Neuronal stem cell (in vitro differentiated cells): ENCODE data around the gene OR2T2.
"Not testable (repeated sequence)": the region's sequence is repeated elsewhere in the genome, so short reads cannot be mapped to it uniquely, and the experiment has no call there.

ENCODE experiments used
- DNase-seq: peaks from one replicate; pipeline ENCODE4 v3.0.0-alpha.2; 2013; ENCODE audit warnings: low spot score
- H2AFZ ChIP-seq: one replicate; pipeline ENCODE4 v1.6.1; 2013; ENCODE audit warnings: mild to moderate bottlenecking, low read length, inconsistent platforms
- H2AK5ac ChIP-seq: 2 replicates; pipeline ENCODE4 v1.6.1; 2013; ENCODE audit warnings: low read depth, mild to moderate bottlenecking, inconsistent platforms, low read length, moderate library complexity, mixed read lengths
- H2BK120ac ChIP-seq: 2 replicates; pipeline ENCODE4 v1.6.1; 2013; ENCODE audit warnings: low read depth, mild to moderate bottlenecking, inconsistent platforms, low read length, moderate library complexity, mixed read lengths
- H2BK12ac ChIP-seq: one replicate; pipeline ENCODE4 v1.6.1; 2013; ENCODE audit warnings: low read length, inconsistent platforms
- H2BK15ac ChIP-seq: 2 replicates; pipeline ENCODE4 v1.6.1; 2013; ENCODE audit warnings: mild to moderate bottlenecking, low read length, inconsistent platforms, mixed read lengths
- H2BK5ac ChIP-seq: one replicate; pipeline ENCODE4 v1.6.1; 2013; ENCODE audit warnings: inconsistent platforms, mild to moderate bottlenecking, low read length, moderate library complexity
- H3K14ac ChIP-seq: one replicate; pipeline ENCODE4 v1.6.1; 2013; ENCODE audit warnings: low read length, inconsistent platforms
- H3K18ac ChIP-seq: 2 replicates; pipeline ENCODE4 v1.6.1; 2013; ENCODE audit warnings: low read length, inconsistent platforms
- H3K23ac ChIP-seq: 2 replicates; pipeline ENCODE4 v1.6.1; 2013; ENCODE audit warnings: low read depth, mild to moderate bottlenecking, mixed read lengths, low read length, inconsistent platforms; ENCODE audit not compliant: poor library complexity
- H3K27ac ChIP-seq: replicated peaks from 3 replicates; pipeline ENCODE4 v1.5.1; 2013; ENCODE audit warnings: low read length, inconsistent platforms
- H3K27me3 ChIP-seq, 3 experiments: 2 replicates each; pipeline ENCODE4 v1.6.1; 2013; ENCODE audit warnings: low read length in 3 of 3, mild to moderate bottlenecking in 2 of 3, inconsistent platforms in 1 of 3, low read depth in 1 of 3, mixed read lengths in 1 of 3, moderate library complexity in 1 of 3; ENCODE audit not compliant: control insufficient read depth in 3 of 3, insufficient read depth in 3 of 3
- H3K36me3 ChIP-seq, 2 donors: replicated peaks in 1 of 2; 2 replicates each; pipeline ENCODE4 v1.6.1; 2013; ENCODE audit warnings: low read length in 2 of 2; ENCODE audit not compliant: control insufficient read depth in 2 of 2, insufficient read depth in 2 of 2
- H3K4ac ChIP-seq: 2 replicates; pipeline ENCODE4 v1.6.1; 2013; ENCODE audit warnings: inconsistent platforms, mild to moderate bottlenecking, low read length, moderate library complexity
- H3K4me1 ChIP-seq, 2 donors: 1 replicate in 1 of 2; 2 replicates in 1 of 2; pipeline ENCODE4 v1.6.1; 2013; ENCODE audit warnings: low read length in 2 of 2, low read depth in 1 of 2; ENCODE audit not compliant: control insufficient read depth in 2 of 2, insufficient read depth in 1 of 2
- H3K4me2 ChIP-seq: one replicate; pipeline ENCODE4 v1.6.1; 2013; ENCODE audit warnings: mild to moderate bottlenecking, low read length, inconsistent platforms; ENCODE audit not compliant: insufficient read depth, poor library complexity, severe bottlenecking
- H3K4me3 ChIP-seq, 2 donors: 2 replicates each; pipeline ENCODE4 v1.5.1; 2013; ENCODE audit warnings: low read length in 2 of 2, mild to moderate bottlenecking in 2 of 2, inconsistent platforms in 1 of 2, moderate library complexity in 1 of 2
- H3K79me1 ChIP-seq: one replicate; pipeline ENCODE4 v1.6.1; 2013; ENCODE audit warnings: low read depth, mild to moderate bottlenecking, inconsistent platforms, low read length, moderate library complexity
- H3K9ac ChIP-seq: one replicate; pipeline ENCODE4 v1.6.1; 2013; ENCODE audit warnings: mild to moderate bottlenecking, low read depth, low read length, inconsistent platforms; ENCODE audit not compliant: poor library complexity
- H3K9me3 ChIP-seq, 2 donors: replicated peaks in 1 of 2; 2 replicates each; pipeline versions ENCODE3 to v1.6.1; 2013; ENCODE audit warnings: low read length in 2 of 2, mild to moderate bottlenecking in 2 of 2, inconsistent platforms in 1 of 2, low read depth in 1 of 2, mixed read lengths in 1 of 2, moderate library complexity in 1 of 2; ENCODE audit not compliant: control insufficient read depth in 2 of 2, insufficient read depth in 1 of 2
- H4K8ac ChIP-seq: one replicate; pipeline ENCODE4 v1.6.1; 2013; ENCODE audit warnings: low read depth, mild to moderate bottlenecking, inconsistent platforms, low read length, moderate library complexity
- H4K91ac ChIP-seq: one replicate; pipeline ENCODE4 v1.6.1; 2013; ENCODE audit warnings: low read length, low read depth, mild to moderate bottlenecking, inconsistent platforms; ENCODE audit not compliant: poor library complexity
- WGBS, 2 donors: extraction: QIAGEN DNeasy Blood & Tissue Kit; methylation state at CpG; one replicate each; pipeline ENCODE4 v1.1.7; 2013; ENCODE audit warnings: missing lambda C conversion rate in 2 of 2, mixed read lengths in 1 of 2; ENCODE audit not compliant: insufficient read length in 2 of 2, insufficient replicate concordance in 1 of 2; ENCODE audit errors: extremely low coverage in 2 of 2; 5-methylcytosine and 5-hydroxymethylcytosine counted together

OR2T2 gene

GRCh38 chr1:248416226-248416625 is 29.2 kb upstream of the OR2T2 start:
- Histone ChIP-seq H2BK120ac (no peak overlapping the region), H3K4me2 (no peak overlapping the region), H3K14ac (no peak overlapping the region), H3K9me3 (peaks cover 3 to 25% of the 10 kb centered on the region in 2 donors), H3K4ac (no peak overlapping the region), H3K27ac (no peak overlapping the region), H4K91ac (no peak overlapping the region), H3K4me3 (no peak overlapping the region), H2BK15ac (no peak overlapping the region), H3K36me3 (no peaks in the 10 kb centered on the region), H2BK5ac (no peak overlapping the region), H2AK5ac (no peak overlapping the region), H3K27me3 (no peaks in the 10 kb centered on the region), H3K79me1 (no peaks in the 10 kb centered on the region), H3K9ac (no peak overlapping the region), H3K23ac (no peak overlapping the region), H2AFZ (no peak overlapping the region), H3K4me1 (no peaks in the 10 kb centered on the region), H4K8ac (no peak overlapping the region), H2BK12ac (no peak overlapping the region), H3K18ac (no peak overlapping the region)
- WGBS, 2 donors, result no CpG with 5 or more reads among the region's 3 CpGs
- DNase-seq, result no peak

GRCh38 chr1:248417854-248418253 is 27.6 kb upstream of the OR2T2 start:
- Histone ChIP-seq H3K4ac (no peak overlapping the region), H3K9me3 (peaks cover 3 to 14% of the 10 kb centered on the region in 2 donors), H3K4me3 (no peak overlapping the region), H2AFZ (no peak overlapping the region), H2BK5ac (no peak overlapping the region), H4K8ac (no peak overlapping the region), H3K9ac (no peak overlapping the region), H3K79me1 (no peaks in the 10 kb centered on the region), H3K4me1 (no peaks in the 10 kb centered on the region), H3K4me2 (no peak overlapping the region), H2BK120ac (no peak overlapping the region), H3K14ac (no peak overlapping the region), H4K91ac (no peak overlapping the region), H3K18ac (no peak overlapping the region), H3K36me3 (no peaks in the 10 kb centered on the region), H3K27me3 (no peaks in the 10 kb centered on the region), H2BK12ac (no peak overlapping the region), H2AK5ac (no peak overlapping the region), H3K27ac (no peak overlapping the region), H3K23ac (no peak overlapping the region), H2BK15ac (no peak overlapping the region)
- DNase-seq, result no peak
- no CpG with 5 or more reads among the region's 2 CpGs for WGBS, 2 donors

GRCh38 chr1:248421384-248421783 is 24.1 kb upstream of the OR2T2 start:
- no peak overlapping the region for H3K18ac ChIP-seq
- no peak overlapping the region for H2AFZ ChIP-seq
- no peak overlapping the region for H3K4me3 ChIP-seq
- no peaks in the 10 kb centered on the region for H3K4me1 ChIP-seq
- no peak overlapping the region for H3K4me2 ChIP-seq
- H3K4ac ChIP-seq, result no peak overlapping the region
- no peak overlapping the region for H2BK15ac ChIP-seq
- H3K27me3 ChIP-seq, result no peaks in the 10 kb centered on the region
- no peak overlapping the region for H2BK12ac ChIP-seq
- WGBS, 2 donors, result no CpG with 5 or more reads among the region's 1 CpG
- no peak overlapping the region for H4K91ac ChIP-seq
- no peak overlapping the region for H4K8ac ChIP-seq
- H3K23ac ChIP-seq, result no peak overlapping the region
- H3K36me3 ChIP-seq, result no peaks in the 10 kb centered on the region
- no peak overlapping the region for H3K9ac ChIP-seq
- DNase-seq, result peak; percentile 0
- no peak overlapping the region for H2BK5ac ChIP-seq
- no peak overlapping the region for H2BK120ac ChIP-seq
- H3K14ac ChIP-seq, result no peak overlapping the region
- no peaks in the 10 kb centered on the region for H3K79me1 ChIP-seq
- H3K9me3 ChIP-seq, result peaks cover 3 to 12% of the 10 kb centered on the region in 2 donors
- H2AK5ac ChIP-seq, result no peak overlapping the region
- no peak overlapping the region for H3K27ac ChIP-seq

GRCh38 chr1:248427526-248428191 is 17.8 kb upstream of the OR2T2 start:
- H4K8ac ChIP-seq, H3K23ac ChIP-seq, H3K27ac ChIP-seq, H3K4me2 ChIP-seq, H3K4me3 ChIP-seq, H3K14ac ChIP-seq, H2BK120ac ChIP-seq, H3K18ac ChIP-seq, H3K9me3 ChIP-seq, H3K4me1 ChIP-seq, H3K4ac ChIP-seq, DNase-seq, H3K9ac ChIP-seq, H3K36me3 ChIP-seq, H2BK5ac ChIP-seq, H4K91ac ChIP-seq, H3K27me3 ChIP-seq, H3K79me1 ChIP-seq, H2AFZ ChIP-seq, H2BK12ac ChIP-seq, H2AK5ac ChIP-seq, H2BK15ac ChIP-seq: not testable (repeated sequence)
- WGBS, 2 donors, result no CpG with 5 or more reads among the region's 3 CpGs
